GM21786 (cell line): ENCODE results near the gene NAA16.
"Not testable (repeated sequence)": the region's sequence is repeated elsewhere in the genome, so short reads cannot be mapped to it uniquely, and the experiment has no call there.

Experiments used
- ATAC-seq: cut with Tn5 transposase; IDR thresholded peaks from one replicate; pipeline ENCODE4 v1.9.1; 2021; ENCODE audit not compliant: unreplicated experiment

The NAA16 gene

DNA sequence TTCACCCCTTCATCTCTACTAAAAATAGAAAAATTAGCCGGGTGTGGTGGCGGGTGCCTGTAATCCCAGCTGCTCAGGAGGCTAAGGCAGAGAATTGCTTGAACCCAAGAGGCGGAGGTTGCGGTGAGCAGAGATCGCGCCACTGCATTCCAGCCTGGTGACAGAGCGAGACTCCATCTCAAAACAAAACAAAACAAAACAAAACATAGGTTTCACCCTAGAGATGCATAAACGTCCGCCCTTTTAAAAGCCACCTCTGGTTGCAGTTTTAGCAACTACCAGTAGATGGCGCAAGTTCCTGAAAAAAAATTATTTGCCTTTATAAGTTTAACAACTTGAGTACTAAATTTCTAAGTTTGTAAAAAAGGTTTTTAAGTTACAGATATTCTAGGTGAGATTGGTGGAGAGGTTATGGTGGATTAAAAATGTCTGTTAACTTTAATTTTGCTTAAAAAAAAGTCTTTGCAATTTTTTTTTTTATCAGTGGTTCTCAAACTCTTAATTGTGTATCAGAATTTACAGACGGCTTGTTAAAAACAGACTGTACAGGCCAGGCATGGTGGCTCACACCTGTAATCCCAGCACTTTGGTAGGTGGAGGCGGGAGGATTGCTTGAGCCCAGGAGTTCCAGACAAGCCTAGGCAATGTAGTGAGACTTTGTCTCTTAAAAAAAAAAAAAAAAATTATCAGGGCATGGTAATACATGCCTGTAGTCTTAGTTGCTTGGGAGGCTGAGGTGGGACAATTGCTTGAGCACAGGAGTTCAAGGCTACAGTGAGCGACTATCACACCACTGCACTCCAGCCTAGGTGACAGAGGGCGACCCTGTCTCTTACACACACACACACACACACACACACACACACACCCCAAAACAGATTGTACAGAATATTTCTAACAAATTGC, 42.1 kb downstream of the NAA16 start:
- ATAC-seq: no peak

DNA sequence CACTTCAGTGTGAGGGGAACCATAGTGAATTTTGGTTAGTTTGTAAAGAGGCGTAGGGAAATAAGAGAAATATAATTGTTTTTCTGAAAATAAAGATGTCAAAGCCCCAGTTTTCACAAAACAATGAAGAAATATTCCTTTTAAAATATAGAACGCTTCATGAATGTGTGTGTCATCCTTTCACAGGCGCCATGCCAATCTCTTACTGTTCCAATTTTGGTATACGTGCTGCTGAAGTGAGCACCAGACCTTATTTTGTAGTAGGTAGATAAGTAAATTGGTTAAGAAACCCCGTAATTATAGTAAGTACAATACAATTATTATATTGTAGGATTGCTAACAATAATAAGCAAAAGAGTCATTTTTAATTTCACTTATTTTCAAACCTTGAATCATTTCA, 43.3 kb downstream of the NAA16 start:
- ATAC-seq: no peak

DNA sequence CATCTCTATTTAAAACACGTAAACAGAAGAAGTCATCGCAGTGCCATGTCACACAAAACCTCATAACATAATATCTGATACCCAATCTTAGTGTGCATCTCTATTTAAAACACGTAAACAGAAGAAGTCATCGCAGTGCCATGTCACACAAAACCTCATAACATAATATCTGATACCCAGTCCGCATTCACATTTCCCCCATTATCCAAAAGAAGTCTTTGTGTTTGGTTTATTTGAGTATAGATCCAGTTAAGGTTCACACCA, 45.2 kb downstream of the NAA16 start:
- ATAC-seq: not testable (repeated sequence)

DNA sequence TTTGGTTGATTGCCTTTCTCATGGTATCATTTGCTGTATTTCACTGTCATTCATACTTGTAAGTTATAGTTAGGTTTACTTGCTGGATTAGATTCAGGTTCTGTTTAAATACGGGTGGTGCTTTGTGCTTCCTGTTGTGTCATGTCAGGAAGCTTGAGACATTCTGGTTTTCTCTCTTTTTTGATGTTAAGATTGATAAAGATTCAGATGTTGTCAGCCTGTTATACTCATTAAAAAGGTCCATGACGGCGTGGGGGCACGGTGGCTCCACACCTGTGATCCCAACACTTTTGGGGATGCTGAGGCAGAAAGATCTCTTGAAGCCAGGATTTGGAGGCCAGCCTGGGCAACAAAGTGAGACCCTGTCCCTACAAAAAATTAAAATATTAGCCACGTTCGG, 45.7 kb downstream of the NAA16 start:
- no peak for ATAC-seq

DNA sequence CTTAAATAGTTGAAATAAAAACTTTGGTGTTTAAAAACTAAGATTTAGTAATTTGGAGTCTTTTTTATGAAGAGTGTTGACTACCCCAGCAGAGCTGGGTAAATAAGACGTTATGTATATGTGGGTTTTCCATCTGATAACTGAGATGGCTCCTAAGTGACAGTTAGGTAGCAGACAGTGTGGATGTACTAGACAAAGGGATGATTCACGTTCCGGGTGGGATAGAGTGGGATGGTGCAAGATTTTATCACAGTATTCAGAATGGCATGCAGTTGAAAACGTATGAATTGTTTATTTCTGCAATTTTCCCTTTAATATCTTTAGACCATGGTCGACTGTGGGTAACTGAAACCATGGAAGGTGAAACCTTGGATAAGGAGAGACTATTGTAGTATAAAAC, 50.4 kb downstream of the NAA16 start:
- ATAC-seq: no peak

DNA sequence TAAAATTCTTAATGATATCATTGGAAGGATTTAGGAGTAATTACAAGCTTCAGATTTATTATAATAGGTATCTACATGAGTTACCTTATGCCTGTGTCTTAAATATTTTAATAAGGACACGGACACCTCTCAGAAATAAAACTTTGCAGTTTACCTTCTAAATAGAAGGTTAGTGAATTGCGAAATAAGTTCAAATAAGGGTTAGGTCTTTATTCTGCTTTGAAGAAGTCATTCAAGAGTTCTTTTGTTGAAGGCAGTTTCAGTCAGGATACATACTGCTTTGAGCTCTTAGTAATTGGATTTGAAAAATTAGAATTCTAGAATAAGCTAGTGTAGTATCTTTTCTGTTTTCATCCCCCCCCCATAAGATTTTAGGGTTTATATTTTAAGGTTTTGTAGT, 53.0 kb downstream of the NAA16 start:
- no peak for ATAC-seq

DNA sequence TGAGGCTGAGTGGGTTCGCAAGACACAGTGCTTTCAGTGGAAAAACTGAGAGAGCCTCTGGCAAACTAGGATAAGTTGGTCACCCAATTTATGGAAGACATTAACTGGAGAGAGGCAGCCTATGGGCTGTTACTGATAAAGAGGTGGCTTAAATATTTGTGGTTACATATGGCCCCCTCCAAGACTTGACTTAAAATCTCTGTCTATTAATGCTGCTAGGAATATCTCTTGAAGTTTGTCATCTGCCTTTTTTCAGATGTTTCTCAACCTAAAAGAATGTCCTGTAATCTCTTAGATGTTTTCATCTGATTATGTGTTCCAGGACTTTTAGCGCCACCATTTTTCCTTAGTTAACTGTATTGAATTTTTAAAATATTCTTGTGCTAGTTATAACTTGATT, 54.6 kb downstream of the NAA16 start:
- ATAC-seq: no peak

DNA sequence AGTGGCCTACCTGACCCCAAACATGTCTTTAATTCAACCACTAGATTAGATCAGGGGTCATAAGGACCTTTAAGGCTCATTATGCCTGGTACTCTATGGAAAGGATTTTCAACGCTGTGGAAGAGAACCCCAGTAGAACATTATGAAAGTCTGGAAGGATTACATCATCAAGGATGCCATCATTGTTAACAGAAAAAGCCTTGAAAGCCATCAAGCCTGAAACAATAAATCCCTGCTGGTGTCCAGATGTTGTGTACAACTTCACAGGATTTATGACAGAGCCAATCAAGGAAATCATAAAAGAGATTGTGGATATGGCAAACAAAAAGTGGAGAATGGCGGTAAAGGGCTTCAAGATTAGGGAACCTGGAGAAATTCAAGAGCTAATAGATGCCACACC, 59.7 kb downstream of the NAA16 start:
- no peak for ATAC-seq

DNA sequence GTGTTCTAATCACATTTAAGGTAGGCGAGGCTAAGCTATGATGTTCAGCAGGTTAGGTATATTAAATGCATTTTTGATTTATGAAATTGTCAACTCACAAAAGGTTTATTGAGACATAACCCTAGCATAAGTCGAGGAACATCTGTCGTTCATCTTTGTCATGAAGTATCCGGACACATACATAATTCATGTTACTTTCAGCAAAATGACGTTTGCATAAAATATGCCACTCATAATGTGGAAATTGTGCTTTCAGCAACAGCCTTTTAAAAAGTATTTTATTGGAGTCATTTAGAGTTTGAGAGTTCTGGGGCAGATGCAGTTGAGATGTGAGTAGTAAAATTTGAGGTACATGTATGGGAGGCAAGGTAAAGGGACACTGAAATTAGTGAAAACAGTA, 66.4 kb downstream of the NAA16 start:
- ATAC-seq: no peak

DNA sequence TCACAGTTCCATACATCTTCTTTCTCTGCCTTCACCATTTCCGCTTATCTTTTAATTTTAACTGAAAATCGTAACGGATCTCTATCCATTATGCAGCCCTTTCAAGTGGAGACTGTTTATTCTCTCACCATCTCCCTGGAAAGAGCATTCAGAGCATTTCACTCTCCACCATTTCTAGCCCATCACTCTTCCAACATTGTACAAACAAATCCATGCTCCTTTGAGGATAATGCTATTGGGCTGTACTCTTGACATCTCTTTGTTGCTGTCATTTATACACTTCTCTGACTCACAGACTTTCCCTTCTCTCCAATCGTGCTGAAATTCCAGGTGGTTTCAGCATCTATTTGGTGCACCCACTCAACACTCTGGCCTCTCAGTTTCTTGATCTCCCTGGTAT, 71.4 kb downstream of the NAA16 start:
- no peak for ATAC-seq

DNA sequence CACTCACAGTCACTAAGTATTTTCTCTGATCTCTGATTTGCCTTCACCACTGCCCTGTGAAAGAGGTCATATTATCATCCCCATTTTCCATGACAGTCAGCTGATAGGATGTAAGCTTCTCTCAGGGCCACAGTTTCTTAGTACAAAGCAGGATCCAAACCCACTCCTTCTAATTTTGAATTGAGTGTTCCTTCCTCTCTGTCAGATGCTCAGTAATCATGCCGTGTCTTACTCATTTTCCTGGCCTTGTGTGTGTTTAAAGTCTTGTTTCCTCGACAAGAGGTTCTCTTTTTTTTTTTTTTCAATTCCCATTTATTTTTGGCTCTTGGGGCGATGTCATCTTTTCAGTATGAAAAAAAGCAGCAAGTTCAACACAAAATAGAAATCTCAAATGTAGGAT, 72.3 kb downstream of the NAA16 start:
- no peak for ATAC-seq

DNA sequence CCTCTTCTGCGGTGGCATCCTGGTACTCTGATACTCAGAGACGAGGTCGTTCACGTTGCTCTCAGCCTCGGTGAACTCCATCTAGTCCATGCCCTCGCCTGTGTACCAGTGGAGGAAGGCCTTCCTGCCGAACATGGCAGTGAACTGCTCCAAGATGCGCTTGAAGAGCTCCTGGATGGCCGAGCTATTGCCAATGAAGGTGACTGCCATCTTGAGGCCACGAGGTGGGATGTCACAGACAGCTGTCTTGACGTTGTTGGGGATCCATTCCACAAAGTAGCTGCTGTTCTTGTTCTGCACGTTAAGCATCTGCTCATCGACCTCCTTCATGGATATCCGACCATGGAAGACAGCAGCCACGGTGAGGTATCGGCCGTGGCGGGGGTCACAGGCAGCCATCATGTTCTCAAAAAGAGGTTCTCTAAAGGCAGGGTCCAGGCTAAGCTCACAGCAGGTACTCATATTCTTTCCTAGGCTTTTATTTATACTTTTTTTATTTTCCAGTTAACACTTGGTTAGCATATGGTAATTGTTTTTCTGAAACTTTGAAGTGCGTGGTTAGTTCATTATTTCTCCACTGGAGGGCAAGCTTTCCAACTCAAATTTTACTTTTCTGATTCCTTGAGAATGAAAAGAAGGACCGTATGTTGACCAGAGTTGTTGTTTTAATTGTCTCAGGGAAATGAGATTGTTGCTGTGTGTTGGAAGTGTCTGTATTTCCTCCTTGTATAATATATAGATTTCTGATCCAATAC, 73.9 kb downstream of the NAA16 start:
- ATAC-seq: no peak

DNA sequence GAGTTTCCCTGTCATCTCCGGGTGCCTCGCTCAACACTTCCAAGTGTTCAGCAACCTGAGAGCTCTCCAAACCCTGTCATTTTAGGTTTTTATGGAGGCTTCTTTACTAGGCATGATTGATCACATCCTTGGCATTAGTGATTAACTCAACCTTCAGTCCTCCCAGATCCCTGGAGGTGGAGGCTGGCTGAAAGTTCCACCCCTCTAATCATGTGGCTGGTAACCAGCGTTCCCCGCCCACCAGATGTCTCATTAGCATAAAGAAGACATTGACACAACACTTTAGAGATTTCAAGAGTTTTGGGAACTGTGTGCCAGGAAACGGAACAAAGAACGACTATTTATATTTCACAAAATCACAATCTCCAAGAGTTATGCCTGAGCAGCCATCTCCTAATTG, 75.1 kb downstream of the NAA16 start:
- no peak for ATAC-seq

DNA sequence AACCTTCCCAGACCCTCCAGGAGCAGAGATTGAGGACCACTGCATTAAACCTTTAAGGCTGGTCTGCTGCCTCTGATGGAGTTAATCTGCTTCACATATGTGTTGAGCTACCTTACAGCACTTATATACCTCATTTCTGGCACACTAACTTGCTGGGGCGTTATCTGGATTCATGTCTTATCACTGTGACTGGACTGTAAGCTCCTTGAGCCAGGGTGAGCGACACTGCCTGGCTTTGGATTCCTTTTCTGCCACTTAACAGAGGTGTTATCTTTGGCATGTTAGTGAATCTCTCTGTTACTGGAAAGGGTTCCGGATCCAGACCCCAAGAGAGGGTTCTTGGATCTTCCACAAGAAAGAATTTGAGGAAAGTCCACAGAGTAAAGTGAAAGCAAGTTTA, 76.5 kb downstream of the NAA16 start:
- ATAC-seq: no peak

DNA sequence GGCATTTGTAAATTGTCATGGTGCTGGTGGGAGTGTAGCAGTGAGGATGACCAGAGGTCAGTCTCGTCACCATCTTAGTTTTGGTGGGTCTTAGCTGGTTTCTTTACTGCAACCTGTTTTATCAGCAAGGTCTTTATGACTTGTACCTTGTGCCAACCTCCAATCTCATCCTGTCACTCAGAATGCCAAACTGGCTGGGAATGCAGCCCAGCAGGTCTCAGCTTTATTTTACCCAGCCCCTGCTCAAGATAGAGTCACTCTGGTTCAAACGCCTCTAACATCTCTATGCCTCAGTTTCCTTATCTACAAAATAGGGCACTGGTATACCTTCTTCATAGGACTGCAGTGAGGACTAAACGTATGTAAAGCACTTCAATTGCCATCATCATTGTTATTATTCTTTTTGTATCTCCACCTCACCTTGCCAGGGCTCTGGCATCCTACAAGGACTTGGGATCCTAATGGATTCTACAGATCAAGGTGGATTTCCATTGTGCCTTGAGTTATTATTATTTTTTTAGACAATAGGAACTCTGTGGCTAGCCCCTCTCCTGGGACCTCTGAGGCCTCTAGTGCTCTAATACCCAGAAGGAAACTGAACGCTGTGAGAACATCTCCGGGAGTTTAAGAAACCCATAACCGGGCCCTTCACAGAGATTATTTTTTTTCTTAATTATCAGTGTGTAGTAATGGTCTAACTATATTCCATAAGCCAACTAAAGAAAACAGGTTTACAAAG, 77.2 kb downstream of the NAA16 start:
- no peak for ATAC-seq

DNA sequence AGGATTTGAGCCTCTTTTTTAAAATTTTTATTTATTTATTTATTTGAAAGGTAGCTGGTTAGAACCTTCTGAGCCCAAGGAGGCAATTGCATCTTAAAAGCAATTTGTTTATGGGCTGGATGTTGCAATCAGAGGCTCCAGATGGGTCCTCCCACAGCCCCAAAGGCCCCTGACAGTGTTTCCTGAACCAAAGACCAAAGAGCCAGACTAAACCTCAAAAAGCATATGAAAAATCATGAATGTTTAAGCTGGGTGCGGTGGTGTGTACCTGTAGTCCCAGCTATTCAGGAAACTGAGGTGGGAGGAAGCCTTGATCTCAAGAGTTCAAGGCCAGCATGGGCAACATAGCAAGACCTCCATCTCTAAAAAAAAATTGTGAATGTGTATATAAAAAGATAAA, 78.5 kb downstream of the NAA16 start:
- no peak for ATAC-seq

DNA sequence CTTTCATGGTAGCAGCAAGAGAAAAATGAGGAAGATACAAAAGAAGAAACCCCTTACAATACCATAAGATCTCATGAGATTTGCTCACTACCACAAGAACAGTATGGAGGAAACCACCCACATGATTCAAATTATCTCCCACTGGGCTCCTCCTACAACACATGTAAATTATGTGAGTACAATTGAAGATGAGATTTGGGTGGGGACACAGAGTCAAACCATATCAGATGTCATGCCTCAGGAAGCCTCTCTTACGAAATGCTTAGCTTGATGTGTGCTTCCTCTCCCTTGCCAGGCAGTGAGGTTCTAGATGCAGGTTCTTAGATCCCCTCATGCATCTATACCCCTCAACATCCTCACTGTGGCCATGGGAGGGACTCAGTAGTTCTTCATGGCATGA, 83.1 kb downstream of the NAA16 start:
- no peak for ATAC-seq

DNA sequence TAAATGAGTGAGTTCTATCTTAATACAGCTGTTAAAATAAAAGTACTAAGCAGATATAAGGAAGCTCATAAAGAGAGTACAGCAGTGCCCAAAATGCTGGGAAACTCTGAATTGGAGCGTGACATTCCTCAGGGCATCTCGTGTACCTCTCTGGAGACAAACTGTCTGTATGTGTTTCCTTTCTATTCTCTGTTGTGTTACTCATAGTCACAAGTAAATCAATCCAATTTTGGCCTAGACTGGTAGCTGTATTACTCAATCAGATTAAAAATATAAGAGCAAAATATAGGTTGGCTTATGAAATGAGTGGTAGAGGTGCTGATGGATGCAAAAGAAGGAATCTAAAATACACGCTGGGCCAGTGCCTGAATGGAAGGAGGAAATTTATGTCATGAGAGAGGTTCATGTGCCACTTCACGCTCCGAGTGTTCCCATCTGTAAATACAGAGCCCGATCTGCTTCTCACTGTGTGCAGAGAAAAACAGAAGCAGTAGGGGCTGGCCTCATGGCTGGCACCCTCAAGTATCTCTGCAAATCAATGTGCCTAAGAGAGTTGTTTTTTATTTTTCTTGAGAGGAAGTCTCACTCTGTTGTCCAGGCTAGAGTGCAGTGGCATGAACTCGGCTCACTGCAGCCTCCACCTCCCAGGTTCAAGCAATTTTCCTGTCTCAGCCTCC, 87.6 kb downstream of the NAA16 start:
- no peak for ATAC-seq

DNA sequence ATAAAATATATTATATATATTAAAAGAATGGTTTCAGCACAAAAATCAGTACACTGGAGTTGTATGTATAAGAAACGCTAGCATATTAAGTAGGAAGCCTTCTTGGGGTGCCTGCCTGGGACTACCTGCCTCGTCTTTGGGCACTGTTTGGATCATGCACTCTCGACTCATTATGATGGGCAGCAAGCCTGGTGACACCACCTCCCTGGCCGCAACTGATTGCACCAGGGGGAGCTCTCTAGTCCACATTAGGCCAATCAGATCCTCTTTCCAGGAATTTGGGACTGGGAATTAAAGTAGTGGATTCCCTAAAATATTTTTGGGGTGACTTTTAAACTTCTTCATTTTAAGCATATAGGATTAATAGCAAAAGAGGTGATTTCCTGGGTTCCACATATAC, 90.3 kb downstream of the NAA16 start:
- ATAC-seq: no peak

DNA sequence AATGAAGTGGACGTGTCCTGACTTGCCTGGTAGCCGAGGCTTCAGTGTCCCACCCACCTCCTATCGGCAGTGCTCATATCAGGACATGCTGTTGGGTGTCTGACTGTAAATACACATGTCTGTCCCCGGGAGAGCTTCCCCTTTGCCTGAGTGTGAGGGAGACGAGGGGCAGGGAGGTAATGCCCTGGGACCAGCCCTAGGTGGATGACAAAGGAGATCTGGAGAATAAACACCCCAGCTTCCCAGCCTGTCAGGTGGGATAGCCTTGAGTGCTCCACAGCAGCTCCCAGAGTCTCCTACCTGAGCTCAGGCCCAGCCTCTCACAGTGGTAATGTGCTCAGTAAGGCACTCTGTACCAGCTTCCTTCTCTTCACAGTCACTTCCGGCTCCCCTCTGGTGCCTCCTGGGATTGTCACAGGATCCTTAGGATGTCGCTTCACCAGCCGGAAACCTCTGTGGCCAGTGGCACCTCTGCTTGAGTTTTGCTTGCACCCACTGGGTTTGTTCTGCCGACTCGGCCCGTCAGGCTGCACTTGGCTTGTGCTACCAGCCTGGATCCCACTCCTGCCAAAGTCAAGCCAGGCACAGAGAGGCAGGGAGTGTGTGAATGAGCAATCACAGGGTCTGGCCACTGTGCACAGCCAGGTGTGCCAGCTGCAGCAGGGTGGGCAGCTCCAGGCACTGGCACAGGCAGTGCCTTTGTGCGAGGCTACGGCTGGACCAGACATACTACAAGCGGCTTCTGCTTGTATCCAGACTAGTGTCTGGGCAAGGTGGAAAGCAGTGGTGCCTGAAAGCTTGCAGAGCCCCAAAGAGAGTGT, 91.8 kb downstream of the NAA16 start:
- ATAC-seq: no peak

DNA sequence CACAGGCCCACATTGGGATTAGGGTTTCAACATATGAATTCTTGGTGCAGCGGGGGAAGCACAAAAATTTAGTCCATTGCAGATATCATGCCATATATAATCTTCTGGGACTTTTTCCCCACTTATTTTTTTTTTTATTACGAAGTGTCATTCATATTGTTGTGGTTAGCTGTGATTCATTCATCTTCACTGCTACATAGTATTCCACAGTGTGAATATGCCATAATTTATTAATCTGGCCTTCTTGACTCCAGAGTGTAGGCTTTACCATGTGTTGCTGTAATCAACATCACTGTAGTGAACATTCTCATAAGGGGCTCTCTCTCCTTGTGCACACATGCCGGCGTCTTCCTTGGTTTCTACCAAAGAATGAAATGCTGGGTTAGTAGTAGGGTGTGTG, 92.9 kb downstream of the NAA16 start:
- ATAC-seq: no peak
